H1 (cell line): ENCODE measurements around the gene TRDMT1.

Experiments
- CEBPB ChIP-seq: IDR thresholded peaks from 2 replicates; pipeline ENCODE4 v1.6.1; 2012; ENCODE audit warnings: low read depth, low read length
- CREB1 ChIP-seq: IDR thresholded peaks from 2 replicates; pipeline ENCODE4 v1.6.1; 2012; ENCODE audit warnings: inconsistent platforms
- CTCF ChIP-seq, 3 experiments: IDR thresholded peaks; 1 replicate in 2 of 3; 2 replicates in 1 of 3; pipeline versions ENCODE4 v1.5.1 to v1.6.1; 2011; ENCODE audit warnings: low read length in 3 of 3, mild to moderate bottlenecking in 3 of 3, inconsistent platforms in 2 of 3, low read depth in 1 of 3, moderate library complexity in 1 of 3; ENCODE audit not compliant: insufficient read depth in 1 of 3; ENCODE audit errors: control extremely low read depth in 1 of 3
- E2F6 ChIP-seq: IDR thresholded peaks from 2 replicates; pipeline ENCODE4 v1.6.1; 2012; ENCODE audit warnings: inconsistent platforms
- RAD21 ChIP-seq, 2 experiments: IDR thresholded peaks in 1 of 2; conservative IDR thresholded peaks in 1 of 2; 2 replicates each; pipeline ENCODE4 v1.6.1; 2011; ENCODE audit warnings: low read depth in 2 of 2, low read length in 2 of 2, improper control_type of control experiment in 1 of 2, inconsistent platforms in 1 of 2, mild to moderate bottlenecking in 1 of 2, moderate library complexity in 1 of 2
- RFX5 ChIP-seq: IDR thresholded peaks from 2 replicates; pipeline ENCODE4 v1.6.1; 2011; ENCODE audit warnings: low read depth, low read length, improper control_type of control experiment, borderline replicate concordance
- SIRT6 ChIP-seq: IDR thresholded peaks from one replicate; pipeline ENCODE4 v1.7.1; 2012; ENCODE audit warnings: low read length, inconsistent platforms
- YY1 ChIP-seq: IDR thresholded peaks from 2 replicates; pipeline ENCODE4 v1.6.1; 2011; ENCODE audit warnings: low read depth, mild to moderate bottlenecking, low read length

GRCh38 chr10:17209881-17210280 is 8.4 kb upstream of the TRDMT1 start:
- TF ChIP-seq RFX5: no peak
- TF ChIP-seq E2F6: no peak
- no peak for TF ChIP-seq CTCF (IDR thresholded peaks at IDR 0.05; ENCODE audit: control extremely low read depth in 1 of 3, insufficient read depth in 1 of 3, low read depth in 1 of 3, low read length in 3 of 3)
- TF ChIP-seq SIRT6: no peak
- no peak for TF ChIP-seq CEBPB
- no peak for TF ChIP-seq YY1
- no peak for TF ChIP-seq RAD21 (IDR thresholded peaks at IDR 0.05 in 1 of 2, conservative IDR thresholded peaks at IDR 0.05 in 1 of 2; ENCODE audit: low read depth in 2 of 2, low read length in 2 of 2)
- no peak for TF ChIP-seq CREB1
